OCI-LY7 (cell line): ENCODE data around the gene SLC19A1. TPM values are rescaled to one million over a fixed set of nuclear protein-coding genes. Genes with fewer than 3 reads are reported as not detected.

Experiments used
- BruUV-seq: library from RNA; stranded (reverse); fragments of 400-500 nt; replicated peaks from 2 replicates; lab custom pipeline; 2021; lab: Mats Ljungman, UMichigan
- CTCF ChIA-PET: fragments of 300-600 bp; sonication (Branson Sonifier 250); formaldehyde crosslinking; loops from one replicate; lab custom pipeline; 2022; ENCODE audit warnings: antibody characterized with exemption; ENCODE audit not compliant: unreplicated experiment; lab: Charles Lee
- POLR2A ChIA-PET: fragments of 300-600 bp; sonication (Branson Sonifier 250); formaldehyde crosslinking; loops from one replicate; lab custom pipeline; 2022; ENCODE audit warnings: antibody characterized with exemption; lab: Charles Lee
- DNase-seq: peaks from one replicate; pipeline ENCODE4 v3.0.0-alpha.2; 2015; ENCODE audit warnings: low spot score
- H2AFZ ChIP-seq: fragments of 200-600 bp; sonication (generic), shearing (Covaris generic); 2 replicates; pipeline ENCODE4 v1.6.1; 2014; ENCODE audit warnings: mild to moderate bottlenecking, antibody characterized with exemption, low read length, moderate library complexity
- H3K27ac ChIP-seq: fragments of 200-600 bp; sonication (generic); 2 replicates; pipeline ENCODE4 v1.5.1; 2014; ENCODE audit warnings: mixed run types, low read depth, mild to moderate bottlenecking, moderate library complexity, low read length, inconsistent platforms; ENCODE audit not compliant: poor library complexity, severe bottlenecking
- H3K36me3 ChIP-seq: fragments of 200-600 bp; sonication (generic); 2 replicates; pipeline ENCODE4 v1.6.1; 2014; ENCODE audit warnings: mild to moderate bottlenecking, antibody characterized with exemption, low read length, moderate library complexity, mixed read lengths; ENCODE audit not compliant: insufficient read depth
- H3K4me1 ChIP-seq: fragments of 200-600 bp; sonication (generic); 2 replicates; pipeline ENCODE4 v1.5.1; 2014; ENCODE audit warnings: mild to moderate bottlenecking, low read length; ENCODE audit not compliant: insufficient read depth, poor library complexity, severe bottlenecking
- H3K4me2 ChIP-seq: fragments of 200-600 bp; sonication (generic); 2 replicates; pipeline ENCODE4 v1.6.1; 2014; ENCODE audit warnings: mild to moderate bottlenecking, low read length
- H3K4me3 ChIP-seq: fragments of 200-600 bp; sonication (generic); 2 replicates; pipeline ENCODE4 v1.5.1; 2014; ENCODE audit warnings: mild to moderate bottlenecking, low read depth, low read length; ENCODE audit not compliant: poor library complexity, severe bottlenecking
- H3K79me2 ChIP-seq: fragments of 200-600 bp; sonication (generic); 2 replicates; pipeline ENCODE4 v1.6.1; 2016; ENCODE audit warnings: low read depth, mild to moderate bottlenecking, low read length, moderate library complexity, mixed read lengths; ENCODE audit not compliant: insufficient read depth
- H3K9me2 ChIP-seq: fragments of 200-600 bp; sonication (generic); 2 replicates; pipeline ENCODE4 v1.6.1; 2016; ENCODE audit warnings: mild to moderate bottlenecking, low read length, mixed read lengths; ENCODE audit not compliant: insufficient read depth
- H3K9me3 ChIP-seq: fragments of 200-600 bp; sonication (generic); 2 replicates; pipeline ENCODE4 v1.6.1; 2014; ENCODE audit warnings: mild to moderate bottlenecking, mixed run types, low read length, mixed read lengths
- H4K20me1 ChIP-seq: fragments of 200-600 bp; sonication (generic); 2 replicates; pipeline ENCODE4 v1.6.1; 2014; ENCODE audit warnings: mild to moderate bottlenecking, antibody characterized with exemption, low read length, moderate library complexity, mixed read lengths; ENCODE audit not compliant: insufficient read depth
- CTCF ChIP-seq: fragments of 200-600 bp; sonication (generic); conservative IDR thresholded peaks from 2 replicates; pipeline ENCODE4 v1.5.1; 2014; ENCODE audit warnings: mild to moderate bottlenecking, antibody characterized with exemption, low read length, moderate library complexity, mixed read lengths
- EZH2phosphoT487 ChIP-seq: fragments of 200-600 bp; sonication (generic); IDR thresholded peaks from 2 replicates; pipeline ENCODE4 v1.6.1; 2018; ENCODE audit warnings: low read depth, borderline replicate concordance, mild to moderate bottlenecking, mixed run types, antibody characterized with exemption, low read length, moderate library complexity, mixed read lengths
- intact Hi-C: fragments of 100-400 bp; cut with micrococcal nuclease; formaldehyde crosslinking; loops from one replicate; pipeline ENCODE4 v1.10.0; 2022; ENCODE audit not compliant: unreplicated experiment
- total RNA-seq, 2 experiments: library from RNA; depleted of rRNA in 1 of 2; stranded (reverse); fragments of >200 nt in 1 of 2; shearing (Covaris generic) in 1 of 2; gene quantifications; 2 replicates each; pipeline ENCODE4 v1.2.3, GENCODE V29; 2014 to 2022

The SLC19A1 gene
- total RNA-seq, 2 experiments from 2014 or later = 17.9 to 41.2 TPM

- Histone ChIP-seq H3K4me2 (no peak overlapping the region), H4K20me1 (no peaks in the 10 kb centered on the region), H3K9me3 (peaks cover 9% of the 10 kb centered on the region; the same call in 1 of the 2 replicates), H3K9me2 (no peaks in the 10 kb centered on the region), H3K4me3 (no peak overlapping the region), H3K79me2 (no peaks in the 10 kb centered on the region), H3K27ac (no peak overlapping the region), H3K36me3 (no peaks in the 10 kb centered on the region), H3K4me1 (no peaks in the 10 kb centered on the region), H2AFZ (no peak overlapping the region)
- POLR2A ChIA-PET = no interaction called here
- TF ChIP-seq CTCF (no peak), EZH2phosphoT487 (no peak)
- no TSS peak for BruUV-seq
- intact Hi-C loops = no loop called here
- DNase-seq = no peak
- CTCF ChIA-PET = no interaction called here
Measured at GRCh38 chr21:45454060-45454925, 87.9 kb downstream of the SLC19A1 start.

- CTCF ChIA-PET = no interaction called here
- no peak overlapping the region for H3K4me3 ChIP-seq
- POLR2A ChIA-PET = no interaction called here
- H3K79me2 ChIP-seq = no peaks in the 10 kb centered on the region
- no peak overlapping the region for H3K27ac ChIP-seq
- H4K20me1 ChIP-seq = no peaks in the 10 kb centered on the region
- no peaks in the 10 kb centered on the region for H3K36me3 ChIP-seq
- no peaks in the 10 kb centered on the region for H3K9me2 ChIP-seq
- TF ChIP-seq EZH2phosphoT487 (no peak), CTCF (no peak)
- DNase-seq = no peak
- H3K4me1 ChIP-seq = no peaks in the 10 kb centered on the region
- H3K4me2 ChIP-seq = no peak overlapping the region
- no TSS peak for BruUV-seq
- peaks cover 9% of the 10 kb centered on the region; the same call in 1 of the 2 replicates for H3K9me3 ChIP-seq
- no peak overlapping the region for H2AFZ ChIP-seq
- intact Hi-C loops = no loop called here
Measured at GRCh38 chr21:45453308-45453950, 88.8 kb downstream of the SLC19A1 start.
